GM18951 (cell line): ENCODE measurements around the gene ARSI.

Experiments used
- POLR2A ChIP-seq: IDR thresholded peaks from 4 replicates; pipeline ENCODE4 v1.6.1; 2011; ENCODE audit warnings: mild to moderate bottlenecking; ENCODE audit not compliant: insufficient read length, insufficient read depth; ENCODE audit errors: extremely low read depth
- in situ Hi-C: fragments of 300-500 bp; cut with MboI; formaldehyde crosslinking; loops from one replicate; pipeline ENCODE4 v1.12.0; 2022; ENCODE audit warnings: low sequenced_read_pairs, mixed read lengths, inconsistent platforms; ENCODE audit not compliant: unreplicated experiment

Gene ARSI

DNA sequence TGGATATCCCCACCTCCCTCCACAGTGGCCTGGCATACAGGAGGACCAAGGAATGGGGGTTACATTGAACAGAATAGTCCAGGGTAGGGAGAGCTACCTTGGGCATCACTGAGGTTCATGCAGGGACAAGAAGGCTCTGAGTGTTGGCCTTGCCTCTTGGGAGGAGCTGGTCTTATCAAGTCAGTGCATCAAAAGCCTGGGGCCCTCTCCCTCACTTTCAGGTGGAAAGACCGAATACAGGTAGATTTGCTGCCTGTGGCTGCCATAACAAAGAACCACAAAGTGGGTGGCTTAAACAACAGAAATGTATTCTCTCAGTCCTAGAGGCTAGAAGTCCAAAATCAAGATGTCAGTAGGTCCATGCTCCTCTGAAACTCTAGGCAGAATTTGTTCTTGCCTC, 18.5 kb upstream of the ARSI start:
- in situ Hi-C loops = no loop called here
- no peak for TF ChIP-seq POLR2A

DNA sequence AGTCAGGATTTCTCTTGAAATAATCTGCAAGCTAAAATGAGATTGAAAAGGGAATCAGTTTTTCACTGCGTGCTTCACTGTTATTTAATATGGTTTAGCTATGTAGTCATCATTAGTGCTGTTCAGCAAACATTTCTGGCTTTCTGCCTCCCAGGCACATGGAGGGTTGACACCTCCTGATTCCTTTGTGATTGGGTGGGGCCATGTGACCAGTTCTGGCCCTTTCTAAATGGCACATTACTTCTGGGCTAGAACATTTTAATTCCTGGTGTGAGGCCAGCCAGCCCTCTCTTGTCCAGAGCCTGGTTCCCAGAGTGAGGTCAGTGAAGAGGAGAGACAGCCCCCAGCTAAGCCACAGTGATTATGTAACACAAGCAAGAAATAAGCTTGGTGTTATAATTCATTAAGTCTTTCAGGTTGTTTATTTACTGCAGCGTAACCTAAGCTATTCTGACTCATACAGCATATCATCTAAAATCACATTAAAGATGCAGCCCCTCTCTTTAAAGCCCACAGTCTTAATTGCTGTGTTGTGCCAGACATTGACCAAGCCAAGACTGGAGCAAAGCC, 17.4 kb upstream of the ARSI start:
- no peak for TF ChIP-seq POLR2A
- in situ Hi-C loops = no loop called here

DNA sequence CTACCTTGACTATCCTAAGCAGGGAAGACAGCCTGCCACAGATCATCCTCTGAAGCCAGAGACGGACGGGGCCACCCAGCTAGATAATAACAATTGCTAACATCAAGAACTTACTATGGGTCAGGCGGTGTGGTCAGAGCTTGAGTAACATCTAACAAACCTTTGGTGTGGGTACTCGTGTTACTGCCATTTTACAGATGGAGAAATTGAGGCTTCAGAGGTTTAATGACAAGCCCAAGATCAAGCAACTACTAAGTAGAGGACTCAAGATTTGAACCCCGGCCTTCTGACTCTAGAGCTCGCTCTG, 16.7 kb upstream of the ARSI start:
- in situ Hi-C loops = no loop called here
- no peak for TF ChIP-seq POLR2A

DNA sequence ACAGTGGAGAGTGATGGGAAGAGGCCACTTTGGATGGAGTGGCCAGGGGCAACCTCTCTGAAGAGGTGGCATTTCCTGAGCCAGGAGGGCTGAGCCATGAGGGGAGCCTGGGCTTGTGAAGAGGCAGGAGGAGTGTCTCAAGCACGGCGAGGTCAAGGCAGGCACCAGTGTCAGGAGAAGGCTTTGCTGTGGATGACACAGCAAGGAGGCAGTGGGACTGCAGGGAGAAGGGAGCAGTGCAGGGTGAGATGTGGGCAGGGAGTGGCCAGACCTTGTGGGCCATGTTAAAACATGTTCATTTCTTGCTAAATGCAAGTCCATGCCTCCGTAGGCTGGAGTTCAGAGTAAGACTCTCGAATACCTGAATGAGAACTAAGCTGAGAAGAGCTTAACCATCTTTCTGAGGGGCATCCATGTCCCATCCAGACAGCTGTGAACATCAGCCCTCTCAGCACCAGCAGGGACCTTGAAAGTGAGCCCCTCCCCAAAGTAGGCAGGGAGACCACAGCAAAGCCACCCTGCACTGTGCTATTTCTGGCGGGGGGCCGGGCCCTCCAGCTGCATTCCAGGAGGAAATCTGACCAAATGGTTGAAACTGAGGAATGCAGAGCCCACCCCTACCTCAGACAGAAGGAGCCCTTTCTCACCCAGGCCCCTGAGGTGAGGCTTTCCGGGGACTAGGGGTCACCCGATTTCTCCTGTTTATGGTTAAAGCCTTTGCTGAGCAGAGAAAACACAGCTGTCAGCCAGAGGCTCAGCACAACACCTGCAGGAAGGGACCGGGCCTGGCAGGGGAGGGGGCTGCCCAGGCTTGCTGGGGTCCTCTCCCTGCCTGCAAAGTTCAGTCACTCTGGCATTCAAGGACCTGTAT, 16.1 kb upstream of the ARSI start:
- TF ChIP-seq POLR2A = no peak
- in situ Hi-C loops = no loop called here

DNA sequence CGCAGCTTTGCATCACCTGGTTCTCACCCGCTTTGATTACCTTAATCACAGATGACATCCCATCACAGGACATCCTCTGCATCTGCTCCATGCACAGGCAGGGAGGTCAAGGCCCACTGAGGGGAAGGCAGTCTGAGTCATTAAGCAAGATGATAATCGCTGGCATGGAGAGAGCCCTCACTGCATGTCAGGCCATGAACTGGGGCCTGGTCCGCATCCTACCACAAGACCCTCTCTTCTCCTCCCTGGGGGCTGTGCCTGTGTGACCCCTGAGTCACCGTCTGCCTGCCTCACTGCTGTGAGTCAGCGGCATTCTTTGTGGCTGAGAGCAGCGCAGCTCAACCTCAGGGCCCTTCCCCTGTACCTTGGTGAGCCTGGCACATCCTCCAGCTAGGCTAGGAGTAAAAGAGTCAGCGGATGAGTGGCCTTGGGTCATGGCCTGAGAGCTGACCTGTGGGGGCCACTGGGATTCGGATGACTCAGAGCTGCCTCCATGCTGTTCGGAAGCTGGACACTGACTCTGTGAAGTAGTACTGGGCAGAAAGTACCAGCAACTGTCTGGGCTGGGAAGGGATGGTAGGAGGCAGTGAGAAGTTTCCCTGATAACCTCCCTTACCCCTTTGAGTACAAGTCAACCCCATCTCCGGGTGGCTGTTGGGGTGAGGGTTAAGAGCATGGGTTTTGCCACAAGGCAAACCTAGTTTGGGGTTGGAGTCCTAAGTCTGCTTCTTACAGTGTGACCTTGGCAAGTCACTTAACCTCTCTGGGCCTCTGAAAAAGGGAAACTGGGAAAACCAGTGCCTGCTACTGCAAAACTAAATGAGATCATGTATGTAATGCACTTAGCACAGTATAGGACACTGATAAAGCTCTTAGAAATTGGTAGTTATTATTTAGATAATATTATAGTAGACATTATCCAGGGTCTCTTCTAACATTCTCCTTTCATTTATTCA, 14.6 kb upstream of the ARSI start:
- no peak for TF ChIP-seq POLR2A
- in situ Hi-C loops = no loop called here

DNA sequence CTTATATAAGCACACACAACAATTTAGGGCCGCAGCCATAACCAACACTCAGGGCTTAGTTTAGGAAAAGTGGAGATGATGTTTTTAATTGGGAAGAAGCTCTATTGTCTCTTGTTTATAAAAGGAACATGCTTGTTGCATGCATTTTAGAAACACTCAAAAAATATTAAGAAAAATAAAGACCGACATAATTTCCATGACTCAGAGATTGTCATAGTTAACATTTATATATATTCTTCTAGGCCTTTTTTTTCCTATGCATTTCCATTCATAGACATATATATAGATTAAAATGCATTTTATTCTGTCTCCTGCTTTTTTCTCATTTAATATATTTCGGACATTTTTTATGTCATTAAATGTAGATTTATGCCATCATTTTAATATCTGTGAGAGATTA, 13.6 kb upstream of the ARSI start:
- in situ Hi-C loops = no loop called here
- TF ChIP-seq POLR2A = no peak

DNA sequence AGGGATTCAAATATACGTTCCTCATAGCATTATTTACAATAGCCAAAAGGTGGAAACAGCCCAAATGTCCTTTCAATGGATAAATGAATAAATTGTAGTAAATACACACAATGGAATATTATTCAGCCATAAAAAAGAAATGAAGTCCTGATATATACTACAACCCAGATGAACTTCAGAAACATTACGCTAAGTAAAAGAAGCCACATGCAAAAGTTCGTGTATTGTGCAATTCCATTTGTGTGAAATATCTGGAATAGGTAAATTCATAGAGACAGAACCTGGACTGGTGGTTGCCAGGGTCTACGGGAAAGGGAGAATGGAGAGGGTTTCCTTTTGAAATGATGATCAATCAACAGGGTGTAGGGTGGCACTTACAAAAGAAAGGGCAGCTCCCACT, 12.5 kb upstream of the ARSI start:
- no peak for TF ChIP-seq POLR2A
- in situ Hi-C loops = no loop called here

DNA sequence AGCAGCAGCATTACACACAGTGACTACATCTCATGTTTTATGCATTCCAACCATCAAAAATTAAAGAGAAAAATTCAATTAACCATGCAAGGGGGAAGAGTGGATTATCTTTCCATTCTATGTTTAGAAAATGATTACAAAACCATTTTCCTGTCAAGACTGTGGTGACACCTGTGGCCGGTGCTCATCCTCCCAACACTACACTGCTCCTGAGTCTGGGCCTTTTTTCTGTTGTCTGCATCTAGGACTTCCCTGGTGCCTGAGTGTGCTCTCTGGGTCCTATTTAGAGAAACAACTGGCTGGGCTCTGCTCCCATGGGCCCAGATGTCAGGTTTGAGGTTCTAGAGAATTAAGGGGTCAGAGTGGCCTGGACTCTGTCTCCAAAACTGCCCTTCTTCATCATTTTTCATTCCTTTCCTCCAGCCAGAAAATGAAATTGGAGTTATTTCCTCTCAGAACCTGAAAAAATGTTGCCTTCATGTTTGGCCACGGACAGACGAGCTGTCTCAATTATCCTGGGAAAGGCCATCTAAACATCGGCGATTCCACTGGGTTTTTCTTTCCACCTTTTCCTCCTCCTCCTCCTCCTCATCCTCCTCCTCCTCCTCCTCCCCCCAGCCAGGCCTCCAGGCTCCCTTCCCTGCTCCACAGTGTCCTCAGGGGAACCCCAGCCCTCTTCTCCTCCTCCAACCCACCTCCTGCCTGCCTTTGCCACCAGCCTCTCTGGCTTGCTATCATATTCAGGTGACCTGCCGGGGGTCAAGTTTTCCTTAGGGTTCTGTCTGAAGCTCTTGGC, 11.4 kb upstream of the ARSI start:
- TF ChIP-seq POLR2A = no peak
- in situ Hi-C loops = no loop called here

DNA sequence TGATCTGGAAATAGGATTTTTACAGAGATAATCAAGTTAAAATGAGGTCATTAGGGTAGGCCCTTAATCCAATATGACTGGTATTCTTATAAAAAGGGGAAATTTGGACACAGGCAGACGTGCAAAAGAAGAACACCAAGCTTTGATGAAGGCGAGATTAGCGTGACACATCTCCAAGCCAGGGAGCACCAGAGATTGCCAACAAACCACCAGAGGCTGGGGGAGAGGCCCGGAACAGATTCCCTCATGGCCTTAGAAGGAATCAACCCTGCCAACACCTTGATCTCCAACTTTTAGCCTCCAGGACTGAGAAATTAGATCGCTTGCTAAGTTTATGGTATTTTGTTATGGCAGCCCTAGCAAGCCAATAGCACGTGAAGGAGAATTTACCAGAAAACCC, 10.8 kb upstream of the ARSI start:
- in situ Hi-C loops = no loop called here
- TF ChIP-seq POLR2A = no peak

DNA sequence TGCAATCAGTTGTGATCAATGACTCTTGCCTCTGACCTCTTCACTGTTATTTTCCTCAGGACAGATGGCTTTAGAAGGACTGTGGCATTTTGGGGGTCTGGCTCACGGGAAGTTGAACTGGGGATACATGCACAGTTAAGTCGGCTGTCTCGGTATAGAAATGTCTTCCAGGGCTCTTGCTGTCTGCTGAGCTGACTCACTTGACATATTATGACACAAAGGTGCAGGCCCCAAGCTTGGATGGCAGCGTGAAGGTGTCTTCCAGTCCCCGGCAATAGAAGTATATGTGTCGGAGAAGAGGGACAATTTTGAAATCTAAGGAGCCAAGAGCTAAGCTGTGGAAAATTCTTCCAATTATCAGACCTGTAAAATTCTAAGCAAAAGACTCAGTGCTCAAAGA, 9.8 kb upstream of the ARSI start:
- no peak for TF ChIP-seq POLR2A
- in situ Hi-C loops = no loop called here

DNA sequence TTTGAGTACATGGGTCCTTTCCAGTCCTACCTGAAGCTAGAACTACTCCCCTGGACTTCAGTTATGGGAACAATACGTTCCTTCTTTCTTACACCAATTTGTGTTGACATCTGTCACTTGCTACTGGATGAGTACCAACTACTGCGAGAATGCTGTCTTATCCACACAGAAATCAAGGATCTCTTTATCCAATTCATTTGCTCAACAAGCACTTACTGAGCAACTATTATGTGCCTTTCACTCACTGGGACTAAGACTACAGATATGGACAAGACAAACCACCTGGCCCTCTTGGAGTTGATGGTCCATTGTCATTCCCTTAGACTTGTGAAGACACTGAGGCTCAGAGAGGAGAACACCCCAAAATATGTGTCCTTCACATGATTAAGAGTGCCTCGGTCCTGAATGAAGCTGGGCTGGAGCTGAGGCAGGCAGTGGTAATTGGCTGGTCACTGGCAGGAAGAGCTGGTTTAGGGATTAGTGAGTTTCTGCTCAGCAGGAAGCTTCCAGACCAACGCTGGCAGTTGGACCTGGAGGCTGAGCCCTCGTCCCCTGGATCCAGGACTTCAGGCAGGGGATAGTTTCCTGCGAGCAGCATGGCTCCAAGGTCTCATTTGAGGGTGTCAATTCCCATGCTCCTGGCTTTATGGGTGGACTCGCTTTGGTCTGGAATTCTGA, 8.4 kb upstream of the ARSI start:
- in situ Hi-C loops = no loop called here

DNA sequence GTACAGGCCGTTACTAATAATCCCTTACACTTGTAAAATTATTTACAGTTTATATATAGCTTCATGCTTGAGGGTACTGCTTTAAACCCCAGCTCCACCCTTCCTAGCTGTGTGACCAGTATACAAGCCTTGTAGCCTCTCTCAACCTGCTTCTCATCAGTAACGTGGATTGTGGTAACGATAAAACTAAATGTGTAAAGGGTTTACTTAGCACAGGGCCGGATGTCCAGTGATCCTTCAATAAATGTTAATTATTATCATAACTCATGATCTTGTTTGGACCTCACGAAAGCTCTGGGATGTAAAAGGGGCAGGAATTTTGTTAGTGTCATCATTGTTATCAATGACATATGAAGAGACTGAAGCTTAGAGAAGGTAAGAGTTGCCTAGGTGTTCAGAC, 7.5 kb upstream of the ARSI start:
- in situ Hi-C loops = no loop called here
- TF ChIP-seq POLR2A = no peak

More for the DNA sequence above, 8.4 kb upstream of the ARSI start:
- TF ChIP-seq POLR2A = no peak

DNA sequence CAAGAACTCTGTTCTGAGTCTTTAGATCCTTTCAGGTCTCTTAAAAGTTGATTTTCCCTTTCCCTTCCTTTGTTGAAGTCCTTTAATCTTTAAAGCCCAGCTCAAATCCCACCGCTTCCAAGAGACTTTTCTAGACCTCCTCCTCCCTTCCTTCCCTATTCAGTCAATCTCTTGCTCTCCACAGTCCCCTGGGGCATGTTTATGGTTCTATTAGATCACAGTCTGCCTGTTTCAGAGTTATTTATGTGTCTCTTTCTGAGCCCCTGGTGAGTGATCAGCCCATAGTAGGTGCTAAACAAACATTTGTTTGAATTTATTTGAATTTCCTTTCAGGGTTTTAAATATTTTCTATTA, 7.2 kb upstream of the ARSI start:
- no peak for TF ChIP-seq POLR2A
- in situ Hi-C loops = no loop called here
